Measurements from ENCODE around the gene TGFB2.

The TGFB2 gene

DNA sequence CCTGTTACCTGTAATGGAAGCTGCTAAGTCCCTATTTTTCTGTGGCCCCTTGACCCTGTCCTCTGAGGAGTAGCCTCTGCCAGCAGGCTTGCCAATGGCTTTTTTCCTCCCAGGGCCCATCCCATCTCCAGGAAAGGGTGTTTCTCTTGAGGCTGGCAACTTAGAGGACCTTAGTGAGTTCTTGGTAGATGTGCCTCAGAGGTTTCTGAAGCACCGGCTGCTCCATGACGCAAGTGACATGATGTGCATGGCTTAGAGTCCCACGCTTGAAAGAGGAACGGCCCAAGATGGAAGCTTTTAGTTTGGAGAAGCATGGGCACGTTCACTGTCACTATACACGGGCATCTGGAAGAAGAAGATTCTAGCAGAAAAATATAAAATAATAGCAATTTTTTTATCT, 63.0 kb downstream of the TGFB2 start:
- no peak overlapping the region for H3K4me3 ChIP-seq (ENCODE audit: extremely low read depth, insufficient read depth, low read length, poor library complexity, severe bottlenecking)
- 100% methylated on average over 4 of the region's 6 CpGs for WGBS, 2 experiments (ENCODE audit: insufficient coverage in 2 of 2)
- peaks cover 88% of the 10 kb centered on the region for H3K36me3 ChIP-seq (ENCODE audit: control insufficient read depth, insufficient read depth, low read length)
- no peak overlapping the region for H3K27ac ChIP-seq (ENCODE audit: low read depth, low read length, severe bottlenecking)
- no peaks in the 10 kb centered on the region for H3K9me3 ChIP-seq (ENCODE audit: control insufficient read depth, low read length)
- peaks cover 11% of the 10 kb centered on the region for H3K4me1 ChIP-seq (ENCODE audit: control insufficient read depth, insufficient read depth, low read length, poor library complexity, severe bottlenecking)

DNA sequence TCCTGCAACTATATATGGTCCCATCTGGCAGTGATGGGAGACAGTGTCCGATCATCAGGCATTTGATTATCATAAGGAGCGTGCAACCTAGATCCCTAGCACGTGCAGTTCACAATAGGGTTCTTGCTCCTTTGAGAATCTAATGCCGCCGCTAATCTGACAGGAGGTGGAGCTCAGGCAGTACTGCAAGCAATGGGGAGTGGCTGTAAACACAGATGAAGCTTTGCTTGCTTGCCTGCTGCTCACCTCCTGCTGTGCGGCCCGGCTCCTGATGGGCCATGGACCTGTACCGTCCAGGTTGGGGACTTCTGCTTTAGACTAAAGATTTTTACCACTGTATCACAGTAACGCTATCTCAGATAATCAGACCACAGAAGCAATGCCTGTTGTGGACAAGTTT, 63.8 kb downstream of the TGFB2 start:
- WGBS, 2 experiments (ENCODE audit: insufficient coverage in 2 of 2), result 54 to 62% methylated on average over 9 of the region's 9 CpGs
- Histone ChIP-seq H3K36me3 (ENCODE audit: control insufficient read depth, insufficient read depth, low read length) (peaks cover 88% of the 10 kb centered on the region), H3K9me3 (ENCODE audit: control insufficient read depth, low read length) (no peaks in the 10 kb centered on the region), H3K27ac (ENCODE audit: low read depth, low read length, severe bottlenecking) (no peak overlapping the region), H3K4me1 (ENCODE audit: control insufficient read depth, insufficient read depth, low read length, poor library complexity, severe bottlenecking) (peaks cover 11% of the 10 kb centered on the region), H3K4me3 (ENCODE audit: extremely low read depth, insufficient read depth, low read length, poor library complexity, severe bottlenecking) (no peak overlapping the region)

DNA sequence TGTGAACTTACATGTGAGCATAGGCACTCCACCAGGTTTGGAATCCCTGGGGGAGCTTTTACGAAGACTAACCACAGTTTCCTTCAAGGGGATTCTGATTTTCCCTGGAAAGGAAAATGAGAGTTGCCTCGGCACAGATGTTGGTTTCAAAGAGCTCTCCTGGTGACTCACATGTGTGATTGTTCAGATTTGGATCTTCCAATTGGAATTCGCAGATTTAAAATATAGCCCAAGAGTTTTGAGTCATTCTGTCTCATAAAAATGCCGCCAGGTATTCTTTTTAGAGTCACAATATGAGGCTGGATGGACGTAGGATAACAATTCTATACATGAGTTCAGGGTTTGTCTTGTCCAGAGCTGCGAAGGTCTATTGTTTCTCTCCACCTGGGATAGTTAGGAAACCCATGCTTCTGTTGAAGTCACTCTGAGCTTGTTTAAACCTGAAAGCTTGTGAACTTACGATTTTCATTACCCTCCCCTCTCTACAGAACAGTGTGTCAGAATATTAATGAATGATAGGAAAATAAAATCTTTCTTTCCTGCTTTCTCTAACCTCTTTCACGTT, 64.9 kb downstream of the TGFB2 start:
- H3K4me3 ChIP-seq (ENCODE audit: extremely low read depth, insufficient read depth, low read length, poor library complexity, severe bottlenecking), result no peak overlapping the region
- no peak overlapping the region for H3K27ac ChIP-seq (ENCODE audit: low read depth, low read length, severe bottlenecking)

GRCh38 chr1:218411101-218411500, 66.0 kb downstream of the TGFB2 start:
- Histone ChIP-seq H3K36me3 (ENCODE audit: control insufficient read depth, insufficient read depth, low read length) (peaks cover 83% of the 10 kb centered on the region), H3K27ac (ENCODE audit: low read depth, low read length, severe bottlenecking) (no peak overlapping the region), H3K9me3 (ENCODE audit: control insufficient read depth, low read length) (peaks cover under 1% of the 10 kb centered on the region), H3K4me1 (ENCODE audit: control insufficient read depth, insufficient read depth, low read length, poor library complexity, severe bottlenecking) (peaks cover 11% of the 10 kb centered on the region), H3K4me3 (ENCODE audit: extremely low read depth, insufficient read depth, low read length, poor library complexity, severe bottlenecking) (no peak overlapping the region)
- 100% methylated on average over 1 of the region's 1 CpG; no CpG with 5 or more reads in 1 of the 2 experiments for WGBS, 2 experiments (ENCODE audit: insufficient coverage in 2 of 2)

More for the DNA sequence above, 64.9 kb downstream of the TGFB2 start:
- Histone ChIP-seq H3K4me1 (ENCODE audit: control insufficient read depth, insufficient read depth, low read length, poor library complexity, severe bottlenecking) (peaks cover 11% of the 10 kb centered on the region), H3K9me3 (ENCODE audit: control insufficient read depth, low read length) (no peaks in the 10 kb centered on the region), H3K36me3 (ENCODE audit: control insufficient read depth, insufficient read depth, low read length) (peaks cover 88% of the 10 kb centered on the region)
- WGBS, 2 experiments (ENCODE audit: insufficient coverage in 2 of 2), result 90 to 98% methylated on average over 4 to 6 of the region's 8 CpGs

DNA sequence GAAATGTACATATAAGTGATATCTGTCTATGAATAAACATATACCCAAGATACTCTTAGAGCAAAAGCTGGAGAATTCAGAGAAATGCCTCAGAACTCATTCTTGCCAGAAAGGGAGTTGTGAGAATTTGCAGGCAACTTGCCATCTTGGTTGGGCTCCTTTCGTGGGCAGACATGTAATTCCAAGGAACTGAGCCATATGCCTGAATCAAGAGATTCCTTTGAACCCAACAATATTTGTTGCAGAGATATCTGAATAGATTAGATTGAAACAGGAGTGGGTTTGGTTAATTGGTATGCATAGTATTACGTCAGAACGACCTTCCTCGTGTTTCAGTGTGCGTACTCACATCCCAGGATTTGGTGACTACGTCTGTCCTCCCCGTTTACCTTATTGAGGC, 67.0 kb downstream of the TGFB2 start:
- H3K9me3 ChIP-seq (ENCODE audit: control insufficient read depth, low read length), result peaks cover 10% of the 10 kb centered on the region
- 90 to 100% methylated on average over 2 to 7 of the region's 7 CpGs for WGBS, 2 experiments (ENCODE audit: insufficient coverage in 2 of 2)
- H3K4me1 ChIP-seq (ENCODE audit: control insufficient read depth, insufficient read depth, low read length, poor library complexity, severe bottlenecking), result peaks cover 11% of the 10 kb centered on the region

GRCh38 chr1:218413179-218413578, 68.0 kb downstream of the TGFB2 start:
- Histone ChIP-seq H3K9me3 (ENCODE audit: control insufficient read depth, low read length) (peaks cover 10% of the 10 kb centered on the region), H3K27ac (ENCODE audit: low read depth, low read length, severe bottlenecking) (no peak overlapping the region), H3K4me1 (ENCODE audit: control insufficient read depth, insufficient read depth, low read length, poor library complexity, severe bottlenecking) (peaks cover 11% of the 10 kb centered on the region), H3K4me3 (ENCODE audit: extremely low read depth, insufficient read depth, low read length, poor library complexity, severe bottlenecking) (no peak overlapping the region), H3K36me3 (ENCODE audit: control insufficient read depth, insufficient read depth, low read length) (peaks cover 76% of the 10 kb centered on the region)
- 94 to 99% methylated on average over 8 to 10 of the region's 10 CpGs for WGBS, 2 experiments (ENCODE audit: insufficient coverage in 2 of 2)

More for the DNA sequence above, 67.0 kb downstream of the TGFB2 start:
- Histone ChIP-seq H3K4me3 (ENCODE audit: extremely low read depth, insufficient read depth, low read length, poor library complexity, severe bottlenecking) (no peak overlapping the region), H3K36me3 (ENCODE audit: control insufficient read depth, insufficient read depth, low read length) (peaks cover 84% of the 10 kb centered on the region), H3K27ac (ENCODE audit: low read depth, low read length, severe bottlenecking) (no peak overlapping the region)

GRCh38 chr1:218414060-218414728, 69.1 kb downstream of the TGFB2 start:
- no peak overlapping the region for H3K27ac ChIP-seq (ENCODE audit: low read depth, low read length, severe bottlenecking)
- no peak overlapping the region for H3K4me3 ChIP-seq (ENCODE audit: extremely low read depth, insufficient read depth, low read length, poor library complexity, severe bottlenecking)
- H3K36me3 ChIP-seq (ENCODE audit: control insufficient read depth, insufficient read depth, low read length), result peaks cover 76% of the 10 kb centered on the region
- H3K4me1 ChIP-seq (ENCODE audit: control insufficient read depth, insufficient read depth, low read length, poor library complexity, severe bottlenecking), result peaks cover 3% of the 10 kb centered on the region
- WGBS, 2 experiments (ENCODE audit: insufficient coverage in 2 of 2), result 80 to 93% methylated on average over 2 to 3 of the region's 6 CpGs
- H3K9me3 ChIP-seq (ENCODE audit: control insufficient read depth, low read length), result peaks cover 10% of the 10 kb centered on the region

- no peak overlapping the region for H3K27ac ChIP-seq (ENCODE audit: low read depth, low read length, severe bottlenecking)
- 86 to 88% methylated on average over 1 of the region's 1 CpG for WGBS, 2 experiments (ENCODE audit: insufficient coverage in 2 of 2)
- peaks cover 66% of the 10 kb centered on the region for H3K36me3 ChIP-seq (ENCODE audit: control insufficient read depth, insufficient read depth, low read length)
- H3K4me1 ChIP-seq (ENCODE audit: control insufficient read depth, insufficient read depth, low read length, poor library complexity, severe bottlenecking), result no peaks in the 10 kb centered on the region
- no peak overlapping the region for H3K4me3 ChIP-seq (ENCODE audit: extremely low read depth, insufficient read depth, low read length, poor library complexity, severe bottlenecking)
- H3K9me3 ChIP-seq (ENCODE audit: control insufficient read depth, low read length), result peaks cover 10% of the 10 kb centered on the region
These were observed 70.6 kb downstream of the TGFB2 start for GRCh38 chr1:218415726-218416125.

- Histone ChIP-seq H3K36me3 (ENCODE audit: control insufficient read depth, insufficient read depth, low read length) (peaks cover 42% of the 10 kb centered on the region), H3K4me3 (ENCODE audit: extremely low read depth, insufficient read depth, low read length, poor library complexity, severe bottlenecking) (no peak overlapping the region), H3K9me3 (ENCODE audit: control insufficient read depth, low read length) (peaks cover 6% of the 10 kb centered on the region), H3K27ac (ENCODE audit: low read depth, low read length, severe bottlenecking) (no peak overlapping the region), H3K4me1 (ENCODE audit: control insufficient read depth, insufficient read depth, low read length, poor library complexity, severe bottlenecking) (no peaks in the 10 kb centered on the region)
These were observed 76.4 kb downstream of the TGFB2 start for GRCh38 chr1:218421531-218421930.

- Histone ChIP-seq H3K36me3 (ENCODE audit: control insufficient read depth, insufficient read depth, low read length) (peaks cover 30% of the 10 kb centered on the region), H3K27ac (ENCODE audit: low read depth, low read length, severe bottlenecking) (no peak overlapping the region), H3K9me3 (ENCODE audit: control insufficient read depth, low read length) (no peaks in the 10 kb centered on the region), H3K4me1 (ENCODE audit: control insufficient read depth, insufficient read depth, low read length, poor library complexity, severe bottlenecking) (no peaks in the 10 kb centered on the region), H3K4me3 (ENCODE audit: extremely low read depth, insufficient read depth, low read length, poor library complexity, severe bottlenecking) (no peak overlapping the region)
These were observed 79.4 kb downstream of the TGFB2 start for GRCh38 chr1:218424502-218424901.

- WGBS, 2 experiments (ENCODE audit: insufficient coverage in 2 of 2), result 85 to 89% methylated on average over 2 to 3 of the region's 5 CpGs
- Histone ChIP-seq H3K9me3 (ENCODE audit: control insufficient read depth, low read length) (peaks cover 3% of the 10 kb centered on the region), H3K36me3 (ENCODE audit: control insufficient read depth, insufficient read depth, low read length) (peaks cover 34% of the 10 kb centered on the region), H3K27ac (ENCODE audit: low read depth, low read length, severe bottlenecking) (no peak overlapping the region), H3K4me3 (ENCODE audit: extremely low read depth, insufficient read depth, low read length, poor library complexity, severe bottlenecking) (no peak overlapping the region), H3K4me1 (ENCODE audit: control insufficient read depth, insufficient read depth, low read length, poor library complexity, severe bottlenecking) (peaks cover 7% of the 10 kb centered on the region)
These were observed 80.7 kb downstream of the TGFB2 start for GRCh38 chr1:218425647-218426342.

Data from mesodermal cell (in vitro differentiated cells).